Right atrium auricular region (tissue), 2 donors: ENCODE measurements around the gene SMCHD1. TPM values are rescaled to one million over a fixed set of nuclear protein-coding genes. Genes with fewer than 3 reads are reported as not detected.

Experiments used
- DNase-seq: peaks from one replicate; pipeline ENCODE4 v3.0.0-alpha.2; 2019; ENCODE audit warnings: low spot score
- H3K27ac ChIP-seq, 2 donors: fragments of 200-600 bp; sonication (generic); 1 replicate in 1 of 2; 2 replicates in 1 of 2; pipeline ENCODE4 v1.5.1; 2016 to 2019
- H3K27me3 ChIP-seq, 2 donors: fragments of 200-600 bp; sonication (generic); one replicate each; pipeline versions ENCODE4 v1.5.1 to v1.6.0; 2017 to 2019
- H3K36me3 ChIP-seq: fragments of 200-600 bp; sonication (generic); one replicate; pipeline ENCODE4 v1.5.1; 2016
- H3K4me1 ChIP-seq, 2 donors: fragments of 200-600 bp; sonication (generic); one replicate each; pipeline versions ENCODE4 v1.5.1 to v1.6.0; 2017 to 2019
- H3K4me3 ChIP-seq, 2 donors: fragments of 200-600 bp; sonication (generic); 1 replicate in 1 of 2; 2 replicates in 1 of 2; pipeline ENCODE4 v1.5.1; 2017 to 2019; ENCODE audit warnings: mild to moderate bottlenecking in 1 of 2, moderate library complexity in 1 of 2
- H3K9me3 ChIP-seq, 2 donors: fragments of 200-600 bp; sonication (generic); one replicate each; pipeline ENCODE4 v1.5.1; 2019
- total RNA-seq, 2 donors: library from RNA; depleted of rRNA; stranded (reverse); fragments of >200 nt; gene quantifications; one replicate each; pipeline ENCODE4 v1.1.0, GENCODE V29; 2016
- TF ChIP-seq, protein P1 (sequence below), 2 donors: fragments of 200-600 bp; sonication (generic); IDR thresholded peaks; one replicate each; pipeline ENCODE4 v1.5.1; 2019; ENCODE audit warnings: antibody characterized with exemption in 2 of 2

Gene SMCHD1
- total RNA-seq, 2 donors from 2014 or later = 27.8 to 34.0 TPM

DNA sequence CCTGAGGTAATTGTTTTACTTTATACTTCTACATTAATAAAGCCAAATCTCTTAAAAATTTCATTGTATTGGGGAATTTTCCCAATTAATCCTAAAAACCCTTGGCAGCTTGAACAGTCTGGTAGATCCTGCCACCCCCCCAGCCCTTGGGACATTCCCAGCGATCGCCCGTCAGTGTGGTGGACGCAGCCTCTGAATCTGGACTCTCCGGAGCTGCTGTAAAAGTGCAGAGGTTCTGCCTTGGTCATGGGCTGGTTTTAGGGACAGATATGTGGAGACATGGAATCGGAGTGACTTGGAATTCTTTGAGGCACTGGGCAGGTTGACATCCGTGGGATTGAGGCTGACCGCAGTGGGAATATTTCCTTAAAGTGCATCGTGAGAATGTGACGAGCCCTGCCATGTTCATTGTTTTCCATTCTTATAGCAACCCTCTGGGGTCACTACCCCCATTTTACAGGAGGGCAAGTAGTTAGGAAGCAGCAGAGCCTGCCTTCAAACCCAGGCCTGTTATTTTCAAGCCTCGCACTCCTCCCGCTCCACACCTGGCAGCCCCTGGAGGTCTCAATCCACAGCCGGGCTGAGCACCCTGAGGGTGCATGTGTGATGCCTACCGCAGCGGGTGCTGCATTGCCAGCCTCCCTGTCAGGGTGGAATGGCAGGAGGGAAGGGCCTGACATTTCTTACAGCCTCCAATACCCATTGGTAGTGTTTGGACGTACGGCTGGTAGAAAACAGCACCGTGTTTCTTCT, 197.8 kb downstream of the SMCHD1 start:
- Histone ChIP-seq H3K27ac (no peak overlapping the region), H3K4me1 (peaks cover 0 to 34% of the 10 kb centered on the region in 2 donors), H3K9me3 (no peaks in the 10 kb centered on the region), H3K4me3 (no peak overlapping the region), H3K36me3 (no peaks in the 10 kb centered on the region), H3K27me3 (peaks cover 0 to 2% of the 10 kb centered on the region in 2 donors)
- TF ChIP-seq, protein P1, sequence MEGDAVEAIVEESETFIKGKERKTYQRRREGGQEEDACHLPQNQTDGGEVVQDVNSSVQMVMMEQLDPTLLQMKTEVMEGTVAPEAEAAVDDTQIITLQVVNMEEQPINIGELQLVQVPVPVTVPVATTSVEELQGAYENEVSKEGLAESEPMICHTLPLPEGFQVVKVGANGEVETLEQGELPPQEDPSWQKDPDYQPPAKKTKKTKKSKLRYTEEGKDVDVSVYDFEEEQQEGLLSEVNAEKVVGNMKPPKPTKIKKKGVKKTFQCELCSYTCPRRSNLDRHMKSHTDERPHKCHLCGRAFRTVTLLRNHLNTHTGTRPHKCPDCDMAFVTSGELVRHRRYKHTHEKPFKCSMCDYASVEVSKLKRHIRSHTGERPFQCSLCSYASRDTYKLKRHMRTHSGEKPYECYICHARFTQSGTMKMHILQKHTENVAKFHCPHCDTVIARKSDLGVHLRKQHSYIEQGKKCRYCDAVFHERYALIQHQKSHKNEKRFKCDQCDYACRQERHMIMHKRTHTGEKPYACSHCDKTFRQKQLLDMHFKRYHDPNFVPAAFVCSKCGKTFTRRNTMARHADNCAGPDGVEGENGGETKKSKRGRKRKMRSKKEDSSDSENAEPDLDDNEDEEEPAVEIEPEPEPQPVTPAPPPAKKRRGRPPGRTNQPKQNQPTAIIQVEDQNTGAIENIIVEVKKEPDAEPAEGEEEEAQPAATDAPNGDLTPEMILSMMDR (IDR thresholded peaks at IDR 0.05) = no peak
- DNase-seq = peak; percentile 55

DNA sequence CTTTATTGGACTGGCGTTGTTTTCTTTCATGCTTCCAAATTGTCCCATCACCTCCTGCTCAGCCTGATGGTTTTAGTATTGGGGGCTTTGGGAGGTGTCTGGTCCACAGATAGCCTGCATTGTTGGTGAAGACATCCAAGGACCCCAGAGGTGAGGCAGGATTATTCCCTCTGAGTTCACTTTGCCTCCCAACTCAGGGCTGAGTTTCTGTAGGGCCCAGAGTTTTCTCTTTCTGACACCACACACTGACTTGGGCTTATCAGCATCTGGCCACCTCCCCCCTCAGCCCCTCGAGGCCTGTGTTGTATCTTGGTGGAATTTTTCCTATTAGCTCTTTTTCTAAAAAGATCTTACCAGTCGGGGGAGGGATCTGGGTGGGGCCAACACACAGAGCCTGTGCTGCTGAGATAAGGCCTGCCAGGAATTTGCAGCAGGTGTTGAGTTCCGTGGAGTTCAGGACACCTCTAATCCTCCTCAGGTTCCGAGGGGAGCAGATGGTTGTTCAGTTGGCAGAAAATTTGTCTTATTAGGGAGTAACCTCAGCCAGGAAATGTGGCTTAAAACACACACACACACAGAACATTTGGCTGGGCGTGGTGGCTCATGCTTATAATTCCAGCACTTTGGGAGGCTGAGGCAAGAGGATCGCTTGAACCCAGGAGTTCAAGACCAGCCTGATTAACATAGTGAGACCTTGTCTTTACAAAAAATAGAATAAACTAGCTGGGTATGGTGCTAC, 198.6 kb downstream of the SMCHD1 start:
- Histone ChIP-seq H3K9me3 (no peaks in the 10 kb centered on the region), H3K36me3 (no peaks in the 10 kb centered on the region), H3K4me3 (no peak overlapping the region), H3K4me1 (peaks cover 0 to 29% of the 10 kb centered on the region in 2 donors), H3K27ac (no peak overlapping the region), H3K27me3 (peaks cover 0 to 2% of the 10 kb centered on the region in 2 donors)
- TF ChIP-seq, protein P1 (IDR thresholded peaks at IDR 0.05) = no peak
- peak; percentile 57 for DNase-seq

Other genes starting within 250 kb of the SMCHD1 start
- 1 to 10 TPM; 4.2 to 6.1 TPM for gene METTL4, start 84.2 kb upstream of the SMCHD1 start, total RNA-seq
- under 1 TPM in 1 of 2 donors, not detected in 1; 0.74 TPM for gene NDC80, start 84.2 kb upstream of the SMCHD1 start, total RNA-seq
- gene EMILIN2, start 191.3 kb downstream of the SMCHD1 start, total RNA-seq = 10 to 100 TPM in 1 of 2 donors, 1 to 10 TPM in 1; 6.9 to 13.2 TPM